Astrocyte (in vitro differentiated cells and primary cell): ENCODE data around the gene ARHGAP23.

Source experiments
- EZH2 ChIP-seq: IDR thresholded peaks from 2 replicates; pipeline ENCODE4 v1.6.1; 2012; ENCODE audit warnings: mild to moderate bottlenecking, low read length, inconsistent platforms; ENCODE audit not compliant: insufficient read depth
- TF ChIP-seq, protein P1 (sequence below): IDR thresholded peaks from 2 replicates; pipeline ENCODE4 v1.5.1; 2011; ENCODE audit warnings: low read depth, mild to moderate bottlenecking, inconsistent platforms, low read length, moderate library complexity; ENCODE audit not compliant: insufficient read depth

DNA sequence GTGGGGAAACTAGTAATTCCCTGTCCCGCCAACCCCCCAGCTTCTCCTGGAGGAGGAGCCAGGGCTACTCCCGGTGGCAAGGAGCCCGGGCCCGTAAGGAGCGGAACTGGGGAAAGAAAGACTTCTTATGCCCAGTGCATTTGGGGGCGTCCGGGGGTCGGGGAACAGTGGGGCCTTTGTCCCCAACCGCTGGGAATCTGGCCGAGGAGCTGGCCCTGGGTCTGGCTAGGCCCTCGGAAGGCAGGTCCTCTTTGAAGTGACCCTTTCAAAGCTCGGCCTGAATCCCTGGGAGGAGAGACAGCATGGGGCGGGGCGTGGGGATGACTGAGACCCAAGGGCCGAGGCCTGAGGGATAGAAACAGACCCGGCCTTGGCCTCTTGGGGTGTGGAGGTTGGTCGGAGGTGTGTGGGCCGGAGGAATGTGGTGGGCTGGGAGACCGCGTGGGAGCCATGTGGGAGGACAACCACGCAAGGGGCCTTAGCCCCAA is 6.0 kb downstream of the ARHGAP23 start:
- TF ChIP-seq, protein P1, sequence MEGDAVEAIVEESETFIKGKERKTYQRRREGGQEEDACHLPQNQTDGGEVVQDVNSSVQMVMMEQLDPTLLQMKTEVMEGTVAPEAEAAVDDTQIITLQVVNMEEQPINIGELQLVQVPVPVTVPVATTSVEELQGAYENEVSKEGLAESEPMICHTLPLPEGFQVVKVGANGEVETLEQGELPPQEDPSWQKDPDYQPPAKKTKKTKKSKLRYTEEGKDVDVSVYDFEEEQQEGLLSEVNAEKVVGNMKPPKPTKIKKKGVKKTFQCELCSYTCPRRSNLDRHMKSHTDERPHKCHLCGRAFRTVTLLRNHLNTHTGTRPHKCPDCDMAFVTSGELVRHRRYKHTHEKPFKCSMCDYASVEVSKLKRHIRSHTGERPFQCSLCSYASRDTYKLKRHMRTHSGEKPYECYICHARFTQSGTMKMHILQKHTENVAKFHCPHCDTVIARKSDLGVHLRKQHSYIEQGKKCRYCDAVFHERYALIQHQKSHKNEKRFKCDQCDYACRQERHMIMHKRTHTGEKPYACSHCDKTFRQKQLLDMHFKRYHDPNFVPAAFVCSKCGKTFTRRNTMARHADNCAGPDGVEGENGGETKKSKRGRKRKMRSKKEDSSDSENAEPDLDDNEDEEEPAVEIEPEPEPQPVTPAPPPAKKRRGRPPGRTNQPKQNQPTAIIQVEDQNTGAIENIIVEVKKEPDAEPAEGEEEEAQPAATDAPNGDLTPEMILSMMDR, result no peak
- no peak for TF ChIP-seq EZH2
